Chondrocyte (in vitro differentiated cells): ENCODE measurements around the gene NT5C3B. TPM values are rescaled to one million over a fixed set of nuclear protein-coding genes. Genes with fewer than 3 reads are reported as not detected.

Experiments used
- DNase-seq: peaks from one replicate; pipeline ENCODE4 v3.0.0; 2021; ENCODE audit warnings: mixed read lengths, low spot score
- H3K27ac Mint-ChIP-seq: one replicate; pipeline ENCODE4 v1.8.0; 2021; ENCODE audit warnings: mild to moderate bottlenecking, moderate library complexity, mixed read lengths; ENCODE audit not compliant: unreplicated experiment
- H3K27me3 Mint-ChIP-seq: 2 replicates; pipeline ENCODE4 v1.8.0; 2021; ENCODE audit warnings: low read depth, mixed read lengths
- H3K36me3 Mint-ChIP-seq: 2 replicates; pipeline ENCODE4 v1.8.0; 2021; ENCODE audit warnings: low read depth, mixed read lengths
- H3K4me1 Mint-ChIP-seq: 2 replicates; pipeline ENCODE4 v1.8.0; 2021; ENCODE audit warnings: low read depth, mild to moderate bottlenecking, mixed read lengths
- H3K4me3 Mint-ChIP-seq: one replicate; pipeline ENCODE4 v1.8.0; 2021; ENCODE audit warnings: mild to moderate bottlenecking, moderate library complexity, mixed read lengths; ENCODE audit not compliant: unreplicated experiment
- H3K9me3 Mint-ChIP-seq: 2 replicates; pipeline ENCODE4 v1.8.0; 2021; ENCODE audit warnings: low read depth, mixed read lengths
- CTCF ChIP-seq: fragments of 200-600 bp; sonication (generic); IDR thresholded peaks from 2 replicates; pipeline ENCODE4 v1.5.0; 2021; ENCODE audit warnings: antibody characterized with exemption, mild to moderate bottlenecking, moderate library complexity
- total RNA-seq: library from RNA; stranded (reverse); gene quantifications from 3 replicates; pipeline ENCODE4 v1.2.1, GENCODE V29; 2021

The NT5C3B gene
- total RNA-seq, 1 donor from 2014 or later, result 47.8 TPM

GRCh38 chr17:41792845-41793783 is 42.9 kb downstream of the NT5C3B start:
- Mint-ChIP-seq H3K27ac (peak overlapping the region; percentile 77), H3K27me3 (no peaks in the 10 kb centered on the region), H3K9me3 (no peaks in the 10 kb centered on the region), H3K4me3 (peak overlapping the region; percentile 33), H3K36me3 (no peaks in the 10 kb centered on the region), H3K4me1 (peaks cover 21% of the 10 kb centered on the region)
- no peak for TF ChIP-seq CTCF
- no peak for DNase-seq

- H3K4me3 Mint-ChIP-seq, result no peak overlapping the region
- no peak for DNase-seq
- no peaks in the 10 kb centered on the region for H3K27me3 Mint-ChIP-seq
- TF ChIP-seq CTCF, result no peak
- H3K36me3 Mint-ChIP-seq, result no peaks in the 10 kb centered on the region
- no peaks in the 10 kb centered on the region for H3K9me3 Mint-ChIP-seq
- H3K27ac Mint-ChIP-seq, result no peak overlapping the region
- H3K4me1 Mint-ChIP-seq, result peaks cover 19% of the 10 kb centered on the region
Observed at GRCh38 chr17:41787021-41787418, 49.0 kb downstream of the NT5C3B start.

GRCh38 chr17:41786227-41787020 is 49.6 kb downstream of the NT5C3B start, which contains the start of gene JUP:
Gene JUP (minus strand): TSS chr17:41786711. CDS start chr17:41771854, 14,857 bp downstream.
- H3K9me3 Mint-ChIP-seq, result no peaks in the 10 kb centered on the region
- DNase-seq, result peak; percentile 99
- peak within 1 kb of the TSS; percentile 57 for H3K4me3 Mint-ChIP-seq
- H3K27me3 Mint-ChIP-seq, result no peaks in the 10 kb centered on the region
- peaks cover 22% of the 10 kb centered on the region for H3K4me1 Mint-ChIP-seq
- peaks cover 2% of the 10 kb centered on the region for H3K36me3 Mint-ChIP-seq
- no peak within 1 kb of the TSS for H3K27ac Mint-ChIP-seq
- peak; percentile 87 for TF ChIP-seq CTCF

GRCh38 chr17:41785859-41786226 is 50.2 kb downstream of the NT5C3B start:
- Mint-ChIP-seq H3K36me3 (peaks cover 2% of the 10 kb centered on the region), H3K4me1 (peaks cover 23% of the 10 kb centered on the region), H3K27me3 (no peaks in the 10 kb centered on the region), H3K9me3 (no peaks in the 10 kb centered on the region), H3K4me3 (peak overlapping the region; percentile 57), H3K27ac (no peak overlapping the region)
- no peak for TF ChIP-seq CTCF
- DNase-seq, result no peak
